ENCODE data around the gene NPDC1. TPM values are rescaled to one million over a fixed set of nuclear protein-coding genes. Genes with fewer than 3 reads are reported as not detected.
"Not testable (repeated sequence)": the region's sequence is repeated elsewhere in the genome, so short reads cannot be mapped to it uniquely, and the experiment has no call there.

NPDC1 gene
- total RNA-seq, 4 donors from 2014 or later: 58.0 to 972 (median 274) TPM

DNA sequence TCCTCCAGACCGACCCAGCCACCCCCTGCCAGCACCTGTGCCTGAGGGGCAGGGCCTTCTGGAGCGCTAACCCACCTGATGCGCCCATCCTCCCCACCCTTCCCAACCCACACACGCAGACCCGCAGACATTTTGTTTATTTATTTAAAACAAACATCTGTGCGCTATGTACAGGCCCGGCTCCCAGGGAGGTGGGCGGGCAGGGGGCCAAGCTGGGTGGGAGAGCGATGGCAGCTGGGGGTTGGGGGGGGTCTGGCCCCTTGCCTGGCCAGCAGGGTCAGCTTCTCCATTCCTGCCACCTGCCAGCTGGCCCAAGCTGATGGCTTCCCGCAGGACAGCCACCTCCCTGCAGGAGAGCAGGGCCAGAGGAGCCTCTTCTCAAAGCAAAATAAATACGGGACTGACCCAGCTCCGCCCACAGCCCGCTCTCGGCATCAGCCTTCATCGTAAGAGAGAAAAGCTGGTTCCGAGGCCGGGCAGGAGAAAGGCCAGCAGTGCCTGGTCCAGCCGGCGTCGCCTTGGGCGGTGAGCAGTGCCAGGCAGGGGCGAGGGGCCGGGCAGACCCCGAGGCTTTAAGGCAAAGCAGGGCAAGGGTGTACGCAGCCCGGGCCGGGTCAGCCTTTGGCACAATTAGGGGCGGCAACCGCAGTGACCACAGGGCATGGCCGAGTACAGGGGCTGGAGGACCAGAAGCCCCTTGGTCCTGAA is 38.7 kb downstream of the NPDC1 start:
- WGBS, 2 donors (ENCODE audit: low coverage in 1 of 2): 60 to 77% methylated on average over 1 to 25 of the region's 30 CpGs
- no peaks in the 10 kb centered on the region for H3K36me3 ChIP-seq
- no peak for TF ChIP-seq EP300 (IDR thresholded peaks at IDR 0.05; ENCODE audit: low read depth)
- TF ChIP-seq POLR2A (IDR thresholded peaks at IDR 0.05): no peak
- no peak for TF ChIP-seq POLR2AphosphoS5 (IDR thresholded peaks at IDR 0.05)
- TF ChIP-seq, protein P1, sequence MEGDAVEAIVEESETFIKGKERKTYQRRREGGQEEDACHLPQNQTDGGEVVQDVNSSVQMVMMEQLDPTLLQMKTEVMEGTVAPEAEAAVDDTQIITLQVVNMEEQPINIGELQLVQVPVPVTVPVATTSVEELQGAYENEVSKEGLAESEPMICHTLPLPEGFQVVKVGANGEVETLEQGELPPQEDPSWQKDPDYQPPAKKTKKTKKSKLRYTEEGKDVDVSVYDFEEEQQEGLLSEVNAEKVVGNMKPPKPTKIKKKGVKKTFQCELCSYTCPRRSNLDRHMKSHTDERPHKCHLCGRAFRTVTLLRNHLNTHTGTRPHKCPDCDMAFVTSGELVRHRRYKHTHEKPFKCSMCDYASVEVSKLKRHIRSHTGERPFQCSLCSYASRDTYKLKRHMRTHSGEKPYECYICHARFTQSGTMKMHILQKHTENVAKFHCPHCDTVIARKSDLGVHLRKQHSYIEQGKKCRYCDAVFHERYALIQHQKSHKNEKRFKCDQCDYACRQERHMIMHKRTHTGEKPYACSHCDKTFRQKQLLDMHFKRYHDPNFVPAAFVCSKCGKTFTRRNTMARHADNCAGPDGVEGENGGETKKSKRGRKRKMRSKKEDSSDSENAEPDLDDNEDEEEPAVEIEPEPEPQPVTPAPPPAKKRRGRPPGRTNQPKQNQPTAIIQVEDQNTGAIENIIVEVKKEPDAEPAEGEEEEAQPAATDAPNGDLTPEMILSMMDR (IDR thresholded peaks at IDR 0.05): no peak
- DNase-seq: no peak
- no peak overlapping the region for H3K27ac ChIP-seq
- intact Hi-C loops (cut with DNase I; ENCODE audit: low total_unique reads): no loop called here
- H3K27me3 ChIP-seq: no peaks in the 10 kb centered on the region
- H3K4me3 ChIP-seq: no peak overlapping the region
- no peaks in the 10 kb centered on the region for H3K4me1 ChIP-seq
- in situ Hi-C loops (cut with MboI; ENCODE audit: low pct_ligation_motif_present in 1 of 4, low pct_unique_long_range_greater_than_20kb in 1 of 4, low sequenced_read_pairs in 3 of 4): no loop called here
- H3K9me3 ChIP-seq: no peaks in the 10 kb centered on the region

DNA sequence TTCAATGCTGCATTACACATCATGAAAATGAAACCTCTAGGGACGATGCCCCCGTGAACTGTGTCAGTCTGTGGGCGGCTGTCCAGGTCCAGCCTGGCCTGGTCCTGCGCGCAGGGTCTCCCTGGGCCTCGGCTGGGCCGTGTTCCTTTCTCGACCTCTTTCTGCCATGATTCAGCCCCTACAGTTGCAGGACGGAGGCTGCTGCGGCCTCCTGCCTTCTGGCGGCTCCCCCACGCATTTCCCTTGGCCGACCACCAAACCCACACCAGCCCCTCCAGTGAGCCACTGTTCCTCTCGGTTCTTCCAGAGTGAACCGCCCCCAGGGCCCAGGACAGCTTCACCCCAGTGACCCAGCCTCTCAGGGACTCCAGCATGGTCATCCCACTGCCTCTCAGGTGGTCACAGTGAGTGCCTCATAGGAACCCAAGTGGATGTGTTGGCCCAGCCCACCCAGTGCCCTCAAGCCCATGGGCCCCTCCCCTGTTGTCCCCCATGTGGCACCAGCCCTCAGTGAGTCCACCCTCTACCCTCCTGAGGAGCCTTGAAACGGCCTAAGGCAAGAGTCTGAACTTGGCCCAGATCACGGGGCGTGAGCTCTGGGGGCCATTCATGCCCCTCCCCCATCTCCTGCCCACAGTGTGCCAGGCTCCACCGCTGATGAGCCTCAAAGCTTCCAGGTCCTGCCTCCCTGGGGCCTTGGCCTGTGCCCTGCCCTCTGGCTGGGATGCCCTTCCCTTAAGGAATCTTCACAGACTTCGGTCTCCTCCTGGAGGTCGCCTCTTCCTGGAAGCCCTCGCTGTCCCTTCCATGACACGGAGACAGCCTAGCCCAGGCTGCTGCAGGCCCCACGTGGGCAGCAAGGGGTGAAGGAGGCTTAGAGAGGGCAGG is 39.6 kb downstream of the NPDC1 start:
- TF ChIP-seq POLR2AphosphoS5 (IDR thresholded peaks at IDR 0.05) (no peak), POLR2A (IDR thresholded peaks at IDR 0.05) (no peak), EP300 (IDR thresholded peaks at IDR 0.05; ENCODE audit: low read depth) (no peak)
- TF ChIP-seq, protein P1 (IDR thresholded peaks at IDR 0.05): no peak
- Histone ChIP-seq H3K9me3 (no peaks in the 10 kb centered on the region), H3K27me3 (no peaks in the 10 kb centered on the region), H3K4me1 (no peaks in the 10 kb centered on the region), H3K36me3 (no peaks in the 10 kb centered on the region), H3K4me3 (no peak overlapping the region), H3K27ac (no peak overlapping the region)
- in situ Hi-C loops (cut with MboI; ENCODE audit: low pct_ligation_motif_present in 1 of 4, low pct_unique_long_range_greater_than_20kb in 1 of 4, low sequenced_read_pairs in 3 of 4): no loop called here
- 68% methylated on average over 24 of the region's 24 CpGs; no CpG with 5 or more reads in 1 of the 2 donors for WGBS, 2 donors (ENCODE audit: low coverage in 1 of 2)
- no peak for DNase-seq
- intact Hi-C loops (cut with DNase I; ENCODE audit: low total_unique reads): no loop called here

DNA sequence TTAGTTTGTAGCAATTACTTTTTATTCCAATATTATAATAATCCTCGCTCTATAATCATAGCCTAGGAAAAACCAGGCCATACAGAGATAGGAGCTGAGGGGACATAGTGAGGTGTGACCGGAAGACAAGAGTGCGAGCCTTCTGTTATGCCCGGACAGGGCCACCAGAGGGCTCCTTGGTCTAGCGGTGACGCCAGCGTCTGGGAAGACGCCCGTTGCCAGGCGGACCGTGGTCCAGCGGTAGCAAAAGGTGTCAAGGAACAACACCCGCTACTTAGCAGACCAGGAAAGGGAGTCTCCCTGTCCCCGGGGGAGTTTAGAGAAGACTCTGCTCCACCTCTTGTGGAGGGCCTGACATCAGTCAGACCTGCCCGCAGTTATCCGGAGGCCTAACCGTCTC is 41.7 kb downstream of the NPDC1 start:
- in situ Hi-C loops (cut with MboI; ENCODE audit: low pct_ligation_motif_present in 1 of 4, low pct_unique_long_range_greater_than_20kb in 1 of 4, low sequenced_read_pairs in 3 of 4): not testable (repeated sequence)

DNA sequence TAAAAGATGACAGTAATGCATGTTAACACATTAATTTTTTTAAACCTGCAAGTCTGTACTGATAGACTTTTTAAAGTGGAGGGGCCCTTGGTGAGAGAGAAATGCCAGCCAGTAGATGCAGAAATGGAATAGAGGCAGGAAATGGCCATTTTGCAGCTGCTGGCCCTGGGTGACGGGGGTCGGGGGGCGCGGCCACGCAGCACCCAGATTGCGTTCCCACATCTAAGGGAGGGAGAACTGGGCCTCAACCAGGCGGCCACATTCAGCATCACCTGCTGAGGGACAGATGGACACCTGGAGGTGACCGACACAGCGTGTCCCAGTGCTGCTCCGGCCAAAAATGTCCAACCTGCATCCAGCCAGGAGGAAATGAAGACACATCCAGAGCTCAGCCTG is 43.3 kb downstream of the NPDC1 start:
- in situ Hi-C loops (cut with MboI; ENCODE audit: low pct_ligation_motif_present in 1 of 4, low pct_unique_long_range_greater_than_20kb in 1 of 4, low sequenced_read_pairs in 3 of 4): no loop called here
- WGBS, 2 donors (ENCODE audit: low coverage in 1 of 2): 83% methylated on average over 10 of the region's 10 CpGs; no CpG with 5 or more reads in 1 of the 2 donors
- no peaks in the 10 kb centered on the region for H3K36me3 ChIP-seq
- intact Hi-C loops (cut with DNase I; ENCODE audit: low total_unique reads): no loop called here
- no peak for TF ChIP-seq EP300 (IDR thresholded peaks at IDR 0.05; ENCODE audit: low read depth)
- no peak for TF ChIP-seq POLR2AphosphoS5 (IDR thresholded peaks at IDR 0.05)
- TF ChIP-seq, protein P1 (IDR thresholded peaks at IDR 0.05): no peak
- no peak for TF ChIP-seq POLR2A (IDR thresholded peaks at IDR 0.05)
- peaks cover 0 to 8% (median under 1%) of the 10 kb centered on the region in 4 donors for H3K4me1 ChIP-seq
- H3K4me3 ChIP-seq: no peak overlapping the region
- no peaks in the 10 kb centered on the region for H3K9me3 ChIP-seq
- H3K27me3 ChIP-seq: no peaks in the 10 kb centered on the region
- no peak for DNase-seq
- no peak overlapping the region for H3K27ac ChIP-seq

More for the DNA sequence above, 41.7 kb downstream of the NPDC1 start:
- TF ChIP-seq, protein P1 (IDR thresholded peaks at IDR 0.05): peak in 4 of 5 experiments; percentile 43 to 58 (median 50)
- intact Hi-C loops (cut with DNase I; ENCODE audit: low total_unique reads); DNase-seq; H3K27me3 ChIP-seq; H3K4me3 ChIP-seq; H3K27ac ChIP-seq; H3K4me1 ChIP-seq; H3K9me3 ChIP-seq; H3K36me3 ChIP-seq: not testable (repeated sequence)
- 40 to 42% methylated on average over 1 to 17 of the region's 17 CpGs for WGBS, 2 donors (ENCODE audit: low coverage in 1 of 2)
